DND-41 (cell line): ENCODE results near the gene DAB1.

Experiments used
- ATAC-seq: fragments of 200-7000 bp; cut with Tn5 transposase; 3 replicates; pipeline ENCODE4 v1.9.1; 2021; ENCODE audit warnings: low read depth; ENCODE audit not compliant: insufficient read depth
- DNase-seq: peaks from one replicate; pipeline ENCODE4 v3.0.0-alpha.2; 2020
- H2AFZ ChIP-seq: 2 replicates; pipeline ENCODE4 v1.6.0; 2012; ENCODE audit warnings: low read depth, low read length
- H3K27ac ChIP-seq: 2 replicates; pipeline ENCODE4 v1.5.1; 2012; ENCODE audit warnings: low read length, inconsistent platforms
- H3K27me3 ChIP-seq: fragments of 200-600 bp; sonication (generic); 2 replicates; pipeline ENCODE4 v1.6.0; 2012; ENCODE audit warnings: low read length, mild to moderate bottlenecking, inconsistent platforms; ENCODE audit not compliant: insufficient read depth, poor library complexity
- H3K36me3 ChIP-seq: 2 replicates; pipeline ENCODE4 v1.5.1; 2012; ENCODE audit warnings: low read length, inconsistent platforms; ENCODE audit not compliant: insufficient read depth
- H3K4me1 ChIP-seq: 2 replicates; pipeline ENCODE4 v1.5.1; 2012; ENCODE audit warnings: mild to moderate bottlenecking, low read length; ENCODE audit not compliant: insufficient read depth
- H3K4me2 ChIP-seq: 2 replicates; pipeline ENCODE4 v1.6.0; 2012; ENCODE audit warnings: mild to moderate bottlenecking, moderate library complexity, low read length, inconsistent platforms; ENCODE audit not compliant: insufficient read depth
- H3K4me3 ChIP-seq, 2 experiments: fragments of 200-600 bp in 1 of 2; shearing (Covaris generic) in 1 of 2; 2 replicates each; pipeline ENCODE4 v1.5.1; 2012 to 2016; ENCODE audit warnings: inconsistent platforms in 2 of 2, low read length in 2 of 2, mild to moderate bottlenecking in 2 of 2, low read depth in 1 of 2, moderate library complexity in 1 of 2
- H3K79me2 ChIP-seq: 2 replicates; pipeline ENCODE4 v1.6.0; 2012; ENCODE audit warnings: low read length, inconsistent platforms; ENCODE audit not compliant: insufficient read depth
- H3K9ac ChIP-seq: 2 replicates; pipeline ENCODE4 v1.6.0; 2012; ENCODE audit warnings: low read depth, mild to moderate bottlenecking, inconsistent platforms, low read length, moderate library complexity
- H3K9me3 ChIP-seq: 2 replicates; pipeline ENCODE4 v1.5.1; 2012; ENCODE audit warnings: low read length, moderate library complexity, mild to moderate bottlenecking, inconsistent platforms; ENCODE audit not compliant: insufficient read depth, severe bottlenecking
- H4K20me1 ChIP-seq: 2 replicates; pipeline ENCODE4 v1.6.0; 2012; ENCODE audit warnings: low read length; ENCODE audit not compliant: insufficient read depth
- CTCF ChIP-seq: IDR thresholded peaks from 2 replicates; pipeline ENCODE4 v1.5.1; 2012; ENCODE audit warnings: borderline replicate concordance, low read length, moderate library complexity, mild to moderate bottlenecking; ENCODE audit not compliant: poor library complexity, severe bottlenecking; ENCODE audit errors: extremely low read depth
- EZH2 ChIP-seq: IDR thresholded peaks from 3 replicates; pipeline ENCODE4 v1.6.1; 2012; ENCODE audit warnings: borderline replicate concordance, low read depth, mild to moderate bottlenecking, moderate library complexity, low read length, inconsistent platforms; ENCODE audit not compliant: severe bottlenecking

The DAB1 gene

DNA sequence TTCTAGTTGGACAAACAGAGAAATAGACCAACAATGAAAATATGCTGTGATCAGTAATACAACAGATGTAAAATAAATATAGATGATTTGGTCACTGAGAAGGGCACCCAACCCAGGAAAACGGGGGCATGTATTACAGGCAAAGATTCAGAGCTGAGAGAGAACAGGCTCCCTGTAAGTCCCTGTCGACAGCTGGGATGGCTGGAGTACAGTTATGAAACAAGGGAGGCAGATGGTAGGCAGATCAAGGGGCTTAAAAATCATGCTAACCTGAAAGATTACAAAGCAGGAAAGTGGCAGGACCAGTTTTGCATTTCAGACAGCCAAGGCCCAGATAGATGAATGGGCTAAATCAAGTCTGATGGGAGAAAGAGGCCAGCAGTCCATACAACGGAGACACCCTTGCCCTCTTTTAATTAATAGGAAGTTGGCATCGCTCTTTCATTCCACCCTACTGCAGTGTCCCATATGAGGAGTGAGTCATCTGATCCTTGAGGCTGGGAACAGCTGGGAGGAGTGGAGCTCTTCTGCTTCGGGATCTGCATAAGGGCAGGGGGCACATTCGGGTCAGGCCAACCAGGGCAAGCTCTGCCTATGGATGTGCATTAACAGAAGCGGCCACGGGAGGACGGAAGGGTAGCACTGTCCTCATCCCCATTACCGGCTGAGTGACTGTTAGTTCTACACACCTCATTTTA lies 171.1 kb downstream of the DAB1 start:
- no peak overlapping the region for H3K9ac ChIP-seq
- H3K27me3 ChIP-seq: no peaks in the 10 kb centered on the region
- no peak overlapping the region for H2AFZ ChIP-seq
- DNase-seq (no peak), ATAC-seq (no peak)
- no peaks in the 10 kb centered on the region for H3K4me1 ChIP-seq
- H3K4me3 ChIP-seq: no peak overlapping the region
- no peaks in the 10 kb centered on the region for H3K9me3 ChIP-seq
- H3K27ac ChIP-seq: no peak overlapping the region
- TF ChIP-seq EZH2 (no peak), CTCF (no peak)
- H4K20me1 ChIP-seq: no peaks in the 10 kb centered on the region
- H3K4me2 ChIP-seq: no peak overlapping the region
- no peaks in the 10 kb centered on the region for H3K36me3 ChIP-seq
- H3K79me2 ChIP-seq: no peaks in the 10 kb centered on the region

DNA sequence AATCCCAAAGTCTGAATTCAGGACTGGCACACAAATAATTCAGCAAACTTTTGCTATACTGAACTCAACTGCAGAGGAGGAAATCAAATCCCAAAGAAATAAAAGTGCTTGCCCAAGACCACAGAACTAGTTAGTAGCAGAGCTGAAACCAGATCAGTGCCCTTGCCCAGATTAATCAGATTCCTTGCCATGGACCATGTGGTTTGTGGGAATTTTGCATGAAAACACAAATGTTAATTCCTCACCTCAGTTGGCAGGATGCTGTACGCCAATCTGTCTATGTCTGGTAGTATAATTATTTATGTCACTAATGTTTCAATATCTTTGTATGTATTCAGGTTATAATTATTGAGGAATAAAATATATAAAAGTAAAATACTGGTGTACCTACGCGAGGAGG lies 173.8 kb downstream of the DAB1 start:
- Histone ChIP-seq H3K4me2 (no peak overlapping the region), H3K9me3 (peaks cover 7% of the 10 kb centered on the region), H3K79me2 (no peaks in the 10 kb centered on the region), H3K27ac (no peak overlapping the region), H4K20me1 (no peaks in the 10 kb centered on the region), H3K4me3 (no peak overlapping the region), H2AFZ (no peak overlapping the region), H3K36me3 (no peaks in the 10 kb centered on the region), H3K4me1 (no peaks in the 10 kb centered on the region), H3K9ac (no peak overlapping the region), H3K27me3 (no peaks in the 10 kb centered on the region)
- TF ChIP-seq EZH2 (no peak), CTCF (no peak)
- no peak for ATAC-seq
- DNase-seq: no peak

GRCh38 chr1:57249511-57249910 lies 174.3 kb downstream of the DAB1 start:
- no peaks in the 10 kb centered on the region for H4K20me1 ChIP-seq
- H3K27ac ChIP-seq: no peak overlapping the region
- ATAC-seq: no peak
- H3K36me3 ChIP-seq: no peaks in the 10 kb centered on the region
- no peaks in the 10 kb centered on the region for H3K27me3 ChIP-seq
- no peak overlapping the region for H3K9ac ChIP-seq
- no peaks in the 10 kb centered on the region for H3K79me2 ChIP-seq
- no peak overlapping the region for H3K4me2 ChIP-seq
- no peak for TF ChIP-seq EZH2
- no peak for TF ChIP-seq CTCF
- no peak overlapping the region for H3K4me3 ChIP-seq
- H3K9me3 ChIP-seq: peaks cover 7% of the 10 kb centered on the region
- H2AFZ ChIP-seq: no peak overlapping the region
- DNase-seq: no peak
- H3K4me1 ChIP-seq: no peaks in the 10 kb centered on the region
